Activated CD4-positive, alpha-beta memory T cell treated with anti-CD3 and anti-CD28 coated beads for 36 hours (primary cell): ENCODE data around the gene IGFALS. TPM values are rescaled to one million over a fixed set of nuclear protein-coding genes. Genes with fewer than 3 reads are reported as not detected.
A peak's percentile ranks its signal among the peaks of the same experiment; 100 is the strongest.

Source experiments
- CTCF ChIA-PET: fragments of 350-600 bp; sonication (Branson Sonifier 250); formaldehyde crosslinking; loops from one replicate; lab custom pipeline; 2021; ENCODE audit warnings: antibody characterized with exemption, inconsistent platforms; lab: Charles Lee
- POLR2A ChIA-PET: fragments of 350-600 bp; sonication (Branson Sonifier 250); formaldehyde crosslinking; loops from one replicate; lab custom pipeline; 2021; ENCODE audit warnings: antibody characterized with exemption; lab: Charles Lee
- DNase-seq: peaks from one replicate; pipeline ENCODE4 v3.0.0-alpha.2; 2020
- H3K27ac Mint-ChIP-seq: one replicate; pipeline ENCODE4 v1.8.0; 2021; ENCODE audit warnings: mixed read lengths
- H3K27me3 Mint-ChIP-seq: one replicate; pipeline ENCODE4 v1.8.0; 2021; ENCODE audit warnings: mixed read lengths
- H3K36me3 Mint-ChIP-seq: one replicate; pipeline ENCODE4 v1.8.0; 2021; ENCODE audit warnings: mixed read lengths
- H3K4me1 Mint-ChIP-seq: one replicate; pipeline ENCODE4 v1.8.0; 2021; ENCODE audit warnings: low read depth, mixed read lengths
- H3K4me3 Mint-ChIP-seq: one replicate; pipeline ENCODE4 v1.8.0; 2021; ENCODE audit warnings: mild to moderate bottlenecking, mixed read lengths
- H3K9me3 Mint-ChIP-seq: one replicate; pipeline ENCODE4 v1.8.0; 2021; ENCODE audit warnings: mixed read lengths
- intact Hi-C: fragments of 100-400 bp; cut with micrococcal nuclease; formaldehyde crosslinking; loops from one replicate; pipeline ENCODE4 v1.15.1; 2023
- total RNA-seq, 2 experiments: library from RNA; stranded (reverse); gene quantifications; one replicate each; pipeline ENCODE4 v1.2.3, GENCODE V29; 2021

IGFALS gene
- total RNA-seq, 2 experiments from 2014 or later, result not detected

DNA sequence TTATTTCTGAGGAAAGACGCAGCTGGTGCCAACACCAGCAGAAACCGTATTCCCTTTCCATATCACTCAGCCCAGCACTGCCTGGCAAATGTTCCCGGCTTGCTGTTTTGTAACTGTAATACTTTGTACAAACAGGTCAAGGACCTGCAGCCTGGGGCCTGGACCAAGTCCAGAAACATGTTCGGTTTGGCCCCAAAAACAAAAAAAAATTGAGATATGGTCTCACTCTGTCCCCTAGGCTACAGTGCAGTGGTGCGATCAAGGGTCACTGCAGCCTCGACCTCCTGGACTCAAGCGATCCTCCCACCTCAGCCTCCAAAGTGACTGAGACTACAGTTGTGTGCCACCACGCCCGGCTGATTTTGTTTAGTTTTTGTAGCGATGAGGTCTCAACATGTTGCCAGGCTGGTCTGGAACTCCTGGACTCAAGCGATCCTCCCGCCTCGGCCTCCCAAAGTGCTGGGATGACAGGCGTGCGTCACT lies 31.9 kb upstream of the IGFALS start:
- H3K4me3 Mint-ChIP-seq, result peak overlapping the region; percentile 80
- DNase-seq, result no peak
- H3K9me3 Mint-ChIP-seq, result no peaks in the 10 kb centered on the region
- peak overlapping the region; percentile 60 for H3K27ac Mint-ChIP-seq
- H3K4me1 Mint-ChIP-seq, result peaks cover 40% of the 10 kb centered on the region
- POLR2A ChIA-PET, result interaction anchor here (0.7 kb wide), 1 partner anchor 54 kb away, joined by 3 read pairs; the partner anchor contains the start of gene NME3
- CTCF ChIA-PET, result interaction anchor here (0.8 to 1.5 kb wide), 2 partner anchors 11 to 43 kb away, joined by 3 to 6 read pairs; partner anchors contain the start of genes NUBP2 and SPSB3
- H3K36me3 Mint-ChIP-seq, result no peaks in the 10 kb centered on the region
- intact Hi-C loops, result no loop called here
- H3K27me3 Mint-ChIP-seq, result no peaks in the 10 kb centered on the region

DNA sequence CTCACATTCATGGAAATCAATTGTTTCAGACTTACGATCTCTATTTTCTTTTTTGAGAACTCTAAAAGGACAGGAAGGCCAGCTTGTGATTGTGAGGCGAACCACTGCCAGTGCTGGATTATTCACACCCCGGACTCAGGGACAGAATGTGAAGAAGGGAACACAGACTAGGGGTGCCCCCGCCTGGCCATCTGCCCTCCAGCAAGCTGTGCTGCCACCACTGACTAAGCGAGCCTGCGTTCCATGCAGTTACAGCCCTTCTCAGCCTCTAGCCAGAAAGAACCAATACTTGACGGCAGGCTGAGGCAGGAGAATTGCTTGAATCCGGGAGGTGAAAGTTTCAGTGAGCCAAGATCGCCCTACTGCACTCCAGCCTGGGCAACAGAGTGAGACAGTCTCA lies 30.3 kb upstream of the IGFALS start:
- intact Hi-C loops, result no loop called here
- peaks cover 31% of the 10 kb centered on the region for H3K4me1 Mint-ChIP-seq
- H3K27me3 Mint-ChIP-seq, result no peaks in the 10 kb centered on the region
- peak overlapping the region; percentile 23 for H3K27ac Mint-ChIP-seq
- H3K4me3 Mint-ChIP-seq, result no peak overlapping the region
- CTCF ChIA-PET, result interaction anchor here (1.0 to 1.2 kb wide), 2 partner anchors 41 to 92 kb away, joined by 3 read pairs; partner anchors contain the start of genes NUBP2 and SPSB3
- POLR2A ChIA-PET, result interaction anchor here (1.1 to 1.5 kb wide), 2 partner anchors 41 to 146 kb away, joined by 4 read pairs; partner anchors contain the start of genes JPT2, NUBP2 and SPSB3
- no peaks in the 10 kb centered on the region for H3K9me3 Mint-ChIP-seq
- H3K36me3 Mint-ChIP-seq, result no peaks in the 10 kb centered on the region
- peak; percentile 35 for DNase-seq

DNA sequence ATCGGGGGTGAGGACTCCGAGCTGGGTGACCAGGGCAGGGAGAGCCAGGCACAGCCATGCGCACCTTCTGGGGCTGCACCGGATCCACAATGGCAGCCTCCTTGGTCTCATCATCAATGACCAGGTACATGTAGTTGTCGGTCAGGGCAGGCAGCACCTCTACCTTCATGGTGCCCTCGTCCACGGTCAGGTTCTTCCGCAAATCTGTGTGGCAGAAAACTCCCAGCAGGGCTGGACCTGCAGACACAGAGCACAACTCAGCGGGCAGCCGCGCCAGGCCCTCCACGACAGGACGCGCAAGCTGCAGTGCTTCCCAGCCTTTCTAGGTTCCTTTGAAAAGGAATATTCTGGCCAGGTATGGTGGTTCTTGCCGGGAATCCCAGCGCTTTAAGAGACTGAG lies 29.3 kb upstream of the IGFALS start:
- peaks cover 24% of the 10 kb centered on the region for H3K4me1 Mint-ChIP-seq
- ChIA-PET CTCF (interaction anchor here (1.0 kb wide), 1 partner anchor 40 kb away, joined by 3 read pairs; the partner anchor contains the start of genes NUBP2 and SPSB3), POLR2A (interaction anchor here (1.1 kb wide), 1 partner anchor 145 kb away, joined by 4 read pairs; the partner anchor contains the start of gene JPT2)

DNA sequence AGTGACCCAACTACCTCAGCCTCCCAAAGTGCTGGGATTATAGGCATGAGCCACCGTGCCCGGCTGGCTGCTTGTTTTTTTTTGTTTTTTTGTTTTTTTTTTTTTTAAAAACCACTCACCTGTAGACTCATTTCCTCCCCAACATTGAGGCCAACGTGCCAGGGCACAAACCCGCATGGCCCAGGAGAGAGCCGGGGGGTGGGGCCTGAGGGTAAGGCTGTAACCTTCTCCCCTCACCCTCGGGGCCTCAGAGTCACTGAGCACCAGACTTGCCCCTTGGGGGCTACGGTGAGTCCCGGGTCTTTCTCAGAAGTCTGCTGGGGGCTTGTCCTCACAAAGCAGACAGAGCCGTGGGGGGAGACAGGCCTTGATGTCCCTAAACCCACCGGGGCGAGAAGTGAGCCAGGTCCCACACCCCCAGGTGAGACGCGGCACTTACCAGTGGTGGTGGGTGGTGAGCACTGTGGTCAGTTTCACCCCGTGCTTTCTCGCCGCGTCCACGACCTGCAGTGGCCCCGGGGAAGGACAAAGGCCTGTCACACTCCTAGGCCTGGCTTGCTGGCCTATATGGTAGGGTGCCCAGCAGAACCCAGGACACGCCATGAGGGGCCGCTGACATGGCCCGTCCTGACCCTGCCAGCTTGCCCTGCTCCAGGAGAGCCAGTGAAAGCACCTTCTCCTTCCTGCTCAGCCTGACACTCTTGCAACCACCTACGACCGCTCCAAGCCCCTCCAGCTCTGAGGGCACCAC lies 28.5 kb upstream of the IGFALS start:
- ChIA-PET CTCF (no interaction called here), POLR2A (no interaction called here)
- H3K4me1 Mint-ChIP-seq, result peaks cover 19% of the 10 kb centered on the region
- DNase-seq, result no peak
- peaks cover 2% of the 10 kb centered on the region for H3K36me3 Mint-ChIP-seq
- no peak overlapping the region for H3K27ac Mint-ChIP-seq
- no peaks in the 10 kb centered on the region for H3K9me3 Mint-ChIP-seq
- H3K27me3 Mint-ChIP-seq, result no peaks in the 10 kb centered on the region
- no peak overlapping the region for H3K4me3 Mint-ChIP-seq
- intact Hi-C loops, result no loop called here

More for the DNA sequence above, 29.3 kb upstream of the IGFALS start:
- Mint-ChIP-seq H3K27ac (no peak overlapping the region), H3K27me3 (no peaks in the 10 kb centered on the region), H3K4me3 (no peak overlapping the region), H3K36me3 (no peaks in the 10 kb centered on the region), H3K9me3 (no peaks in the 10 kb centered on the region)
- DNase-seq, result no peak
- intact Hi-C loops, result no loop called here

DNA sequence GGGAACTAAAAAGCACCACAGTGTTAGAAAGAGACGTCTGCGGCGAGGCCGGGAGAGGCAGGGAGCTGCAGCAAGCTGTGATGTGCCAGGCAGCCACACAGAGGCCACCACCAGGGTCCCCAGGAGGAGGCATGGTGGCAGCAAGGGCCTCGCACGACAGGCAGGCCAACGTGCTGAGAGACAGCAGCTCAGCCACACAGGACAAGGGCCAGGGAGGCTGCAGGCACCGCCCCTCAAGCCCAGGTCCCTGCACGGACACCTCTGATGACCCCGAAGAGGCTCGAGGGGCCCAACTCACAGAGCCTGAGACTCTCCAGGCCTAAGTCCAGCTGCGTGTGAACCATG lies 27.4 kb upstream of the IGFALS start:
- Mint-ChIP-seq H3K36me3 (peaks cover 2% of the 10 kb centered on the region), H3K9me3 (no peaks in the 10 kb centered on the region), H3K4me1 (peaks cover 19% of the 10 kb centered on the region), H3K27ac (no peak overlapping the region), H3K27me3 (no peaks in the 10 kb centered on the region), H3K4me3 (no peak overlapping the region)
- CTCF ChIA-PET, result no interaction called here
- intact Hi-C loops, result no loop called here
- POLR2A ChIA-PET, result no interaction called here
- DNase-seq, result no peak

DNA sequence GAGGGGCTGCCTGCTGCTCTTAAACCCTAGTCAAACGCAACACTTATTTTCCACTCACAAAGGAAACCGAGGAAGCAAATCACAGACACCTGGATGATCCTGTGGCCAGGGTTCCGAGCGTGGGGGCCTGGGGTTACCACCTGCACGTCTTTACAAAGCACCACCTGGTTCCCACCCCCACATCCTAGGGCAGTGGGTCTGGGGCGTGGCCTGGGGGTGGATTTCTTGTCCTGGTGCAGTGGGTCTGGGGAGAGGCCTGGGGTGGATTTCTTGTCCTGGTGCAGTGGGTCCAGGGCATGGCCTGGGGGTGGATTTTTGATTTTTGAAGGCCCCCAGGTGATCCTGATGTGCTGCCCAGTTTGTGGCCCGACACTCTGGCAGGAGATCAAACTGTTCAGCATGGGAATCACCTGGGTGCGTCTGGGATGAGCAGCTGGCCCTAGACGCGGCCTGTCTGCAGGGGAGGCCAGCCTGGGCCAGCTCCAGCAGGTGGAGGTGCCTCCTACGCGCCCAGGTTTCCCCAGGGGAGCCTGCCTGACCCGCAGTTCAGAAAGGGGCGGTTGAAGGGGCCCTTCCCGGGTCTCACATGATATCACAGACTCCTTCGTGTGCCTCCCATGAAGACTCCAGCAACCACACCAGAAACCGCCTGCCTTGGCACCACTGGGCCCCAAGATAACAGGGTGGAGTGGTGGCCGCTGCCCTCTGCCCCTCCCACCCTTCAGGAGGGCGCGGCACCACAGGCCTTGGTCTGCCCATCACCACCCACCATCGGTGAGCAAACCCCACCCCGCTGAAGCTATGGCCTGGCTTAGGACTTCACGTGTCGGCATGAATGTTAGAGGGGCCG lies 26.8 kb upstream of the IGFALS start:
- H3K4me3 Mint-ChIP-seq, result no peak overlapping the region
- H3K36me3 Mint-ChIP-seq, result peaks cover 5% of the 10 kb centered on the region
- CTCF ChIA-PET, result no interaction called here
- H3K27me3 Mint-ChIP-seq, result no peaks in the 10 kb centered on the region
- DNase-seq, result no peak
- peaks cover 13% of the 10 kb centered on the region for H3K4me1 Mint-ChIP-seq
- POLR2A ChIA-PET, result no interaction called here
- H3K27ac Mint-ChIP-seq, result no peak overlapping the region
- intact Hi-C loops, result no loop called here
- H3K9me3 Mint-ChIP-seq, result no peaks in the 10 kb centered on the region

DNA sequence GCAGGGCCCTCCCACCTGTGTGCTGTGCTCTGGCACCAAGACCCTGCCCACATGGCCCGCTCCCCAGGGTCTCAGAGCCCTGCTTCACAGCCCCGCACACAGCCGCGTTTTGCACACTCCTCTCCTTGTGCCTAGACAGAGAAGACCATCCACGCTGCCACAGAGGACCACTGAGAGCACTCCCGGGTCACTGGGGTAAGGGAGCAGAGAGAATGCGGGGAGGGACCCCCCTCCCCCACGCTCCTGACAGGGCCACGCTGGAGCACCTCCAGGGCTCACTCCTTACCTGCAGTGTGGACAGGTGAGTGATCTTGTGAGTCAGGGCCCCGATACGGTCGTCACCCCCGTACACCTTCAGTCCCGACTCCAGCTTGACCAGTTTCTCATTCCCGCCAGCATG lies 26.1 kb upstream of the IGFALS start:
- Mint-ChIP-seq H3K4me3 (no peak overlapping the region), H3K36me3 (peaks cover 9% of the 10 kb centered on the region), H3K9me3 (no peaks in the 10 kb centered on the region), H3K4me1 (peaks cover 10% of the 10 kb centered on the region), H3K27ac (no peak overlapping the region), H3K27me3 (no peaks in the 10 kb centered on the region)
- CTCF ChIA-PET, result no interaction called here
- POLR2A ChIA-PET, result no interaction called here
- intact Hi-C loops, result no loop called here
- DNase-seq, result no peak

DNA sequence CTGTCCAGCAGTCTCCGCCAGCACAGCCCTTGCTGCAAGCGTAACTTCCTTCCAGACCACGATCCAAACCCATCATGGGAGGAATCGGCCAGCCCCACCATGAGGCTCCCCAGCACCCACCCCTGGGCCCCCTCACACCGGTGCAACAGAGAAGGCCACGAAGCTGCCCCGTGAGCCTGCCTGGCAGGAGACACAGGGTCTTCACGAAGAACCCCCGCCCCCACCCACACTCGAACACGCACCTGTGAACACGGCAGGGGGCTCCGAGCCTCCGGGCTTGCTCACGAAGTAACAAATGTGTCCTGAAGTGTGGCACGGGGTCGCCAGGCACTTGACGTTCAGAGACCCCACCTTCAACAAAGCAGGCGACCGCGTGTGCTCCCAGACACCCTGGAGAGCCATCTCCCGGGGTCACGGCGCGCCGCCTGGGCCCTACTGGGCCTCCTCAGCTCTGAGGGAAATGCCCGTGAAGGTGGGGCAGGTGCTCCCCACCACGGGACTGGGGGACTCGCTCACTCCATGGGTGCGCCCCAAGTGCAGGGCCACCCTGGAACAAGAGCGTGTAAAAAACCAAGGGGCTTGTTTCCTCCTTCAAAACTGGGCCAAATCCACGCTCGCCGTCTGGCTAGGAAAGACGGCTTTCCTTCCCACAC lies 25.5 kb upstream of the IGFALS start:
- H3K4me3 Mint-ChIP-seq, result no peak overlapping the region
- DNase-seq, result no peak
- H3K9me3 Mint-ChIP-seq, result no peaks in the 10 kb centered on the region
- ChIA-PET CTCF (no interaction called here), POLR2A (no interaction called here)
- peaks cover 9% of the 10 kb centered on the region for H3K36me3 Mint-ChIP-seq
- no peaks in the 10 kb centered on the region for H3K27me3 Mint-ChIP-seq
- no peak overlapping the region for H3K27ac Mint-ChIP-seq
- H3K4me1 Mint-ChIP-seq, result peaks cover 4% of the 10 kb centered on the region
- intact Hi-C loops, result no loop called here

DNA sequence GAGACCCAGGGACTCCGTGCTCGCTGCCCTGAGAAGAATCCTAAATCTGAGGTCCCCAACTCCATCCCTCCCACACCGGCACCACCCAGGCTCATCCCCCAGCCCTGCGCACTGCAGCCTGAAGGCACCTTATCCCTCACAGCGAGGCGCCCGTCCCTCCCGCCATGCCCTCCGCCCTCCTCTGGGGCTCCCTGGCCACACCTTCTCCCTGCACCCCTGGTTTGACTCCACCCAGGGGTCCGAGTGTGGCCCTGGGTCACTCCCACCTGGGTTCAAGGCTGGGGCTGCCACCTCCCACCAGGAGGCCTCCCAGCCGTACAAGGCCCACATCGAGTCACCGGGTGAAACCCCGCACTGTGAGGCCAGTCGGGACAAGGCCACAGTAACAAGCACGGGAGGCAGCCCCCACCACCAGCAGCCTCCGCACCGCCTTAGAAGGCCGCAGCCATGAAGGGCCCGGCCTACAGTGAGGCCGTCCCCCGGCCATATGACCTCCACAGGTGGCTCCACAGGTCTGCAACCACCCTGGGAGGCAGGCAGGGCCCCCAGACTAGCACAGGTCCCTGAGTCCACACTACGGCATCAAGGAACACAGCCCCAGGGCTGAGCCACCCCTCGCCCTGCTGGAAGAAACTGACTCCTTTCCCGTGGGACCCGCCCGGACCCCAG lies 24.8 kb upstream of the IGFALS start:
- intact Hi-C loops, result no loop called here
- no peak for DNase-seq
- POLR2A ChIA-PET, result no interaction called here
- H3K36me3 Mint-ChIP-seq, result peaks cover 11% of the 10 kb centered on the region
- no peaks in the 10 kb centered on the region for H3K27me3 Mint-ChIP-seq
- no peak overlapping the region for H3K27ac Mint-ChIP-seq
- H3K4me3 Mint-ChIP-seq, result no peak overlapping the region
- peaks cover under 1% of the 10 kb centered on the region for H3K4me1 Mint-ChIP-seq
- H3K9me3 Mint-ChIP-seq, result no peaks in the 10 kb centered on the region
- CTCF ChIA-PET, result no interaction called here

DNA sequence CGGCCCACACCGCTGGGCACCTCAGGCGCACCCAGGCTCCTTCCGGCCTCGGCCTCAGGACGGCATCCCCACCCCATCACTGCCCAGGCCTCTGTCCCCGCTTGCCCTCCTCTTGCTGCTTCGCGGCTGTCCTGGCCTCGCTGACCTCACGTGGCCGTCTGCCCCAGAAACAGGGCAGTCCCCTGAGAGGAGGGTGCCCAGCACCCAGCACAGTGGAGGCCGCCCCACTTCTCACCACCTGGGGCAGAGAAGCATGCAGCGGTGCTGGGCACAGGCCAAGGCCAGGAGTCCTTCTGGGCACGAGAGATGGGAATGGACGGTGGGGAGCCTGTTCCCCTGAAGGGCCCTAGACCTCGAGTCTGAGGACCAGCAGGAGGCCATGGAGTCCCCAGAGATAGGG lies 24.2 kb upstream of the IGFALS start:
- Mint-ChIP-seq H3K27me3 (no peaks in the 10 kb centered on the region), H3K4me1 (peaks cover 6% of the 10 kb centered on the region), H3K27ac (no peak overlapping the region), H3K4me3 (no peak overlapping the region), H3K36me3 (peaks cover 11% of the 10 kb centered on the region), H3K9me3 (no peaks in the 10 kb centered on the region)
- DNase-seq, result no peak
- intact Hi-C loops, result no loop called here
- ChIA-PET POLR2A (no interaction called here), CTCF (no interaction called here)

DNA sequence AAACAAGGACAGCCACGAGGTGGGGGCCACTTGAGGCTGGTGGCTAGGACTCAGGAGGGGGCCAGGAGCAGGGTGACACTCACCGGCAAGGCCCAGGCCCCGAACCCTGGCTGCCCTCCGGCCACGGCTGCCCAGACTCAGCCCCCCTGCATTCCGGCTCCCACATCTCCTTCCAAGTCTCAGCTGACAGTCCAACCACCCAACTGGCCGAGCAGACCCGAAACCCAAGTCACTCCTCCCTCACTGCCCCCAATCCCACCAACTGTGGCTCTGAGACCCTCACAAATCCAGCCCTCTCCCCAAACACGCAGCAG lies 23.7 kb upstream of the IGFALS start:
- Mint-ChIP-seq H3K27me3 (no peaks in the 10 kb centered on the region), H3K4me1 (peaks cover 8% of the 10 kb centered on the region), H3K4me3 (no peak overlapping the region), H3K36me3 (peaks cover 11% of the 10 kb centered on the region), H3K9me3 (no peaks in the 10 kb centered on the region), H3K27ac (no peak overlapping the region)
- no peak for DNase-seq
- POLR2A ChIA-PET, result no interaction called here
- CTCF ChIA-PET, result no interaction called here
- intact Hi-C loops, result no loop called here
